H9 (cell line): ENCODE results near the gene C16orf87. TPM values are rescaled to one million over a fixed set of nuclear protein-coding genes. Genes with fewer than 3 reads are reported as not detected.
A peak's percentile ranks its signal among the peaks of the same experiment; 100 is the strongest.

Source experiments
- DNase-seq: peaks from one replicate; pipeline ENCODE4 v3.0.0-alpha.2; 2017
- H2AFZ ChIP-seq: one replicate; pipeline ENCODE4 v1.6.1; 2013; ENCODE audit warnings: mild to moderate bottlenecking, low read length, control low read depth, moderate library complexity
- H2AK5ac ChIP-seq: 2 replicates; pipeline ENCODE4 v1.6.1; 2013; ENCODE audit warnings: low read length, control low read depth, mixed read lengths; ENCODE audit not compliant: insufficient read length
- H2BK120ac ChIP-seq: one replicate; pipeline ENCODE4 v1.6.1; 2013; ENCODE audit warnings: low read depth, mild to moderate bottlenecking, low read length, control low read depth, inconsistent platforms; ENCODE audit not compliant: poor library complexity, severe bottlenecking
- H2BK12ac ChIP-seq: 2 replicates; pipeline ENCODE4 v1.6.1; 2013; ENCODE audit warnings: low read length, control low read depth, mixed read lengths, low read depth; ENCODE audit not compliant: insufficient read length
- H2BK15ac ChIP-seq: 2 replicates; pipeline ENCODE4 v1.6.1; 2013; ENCODE audit warnings: low read depth, low read length, control low read depth
- H2BK20ac ChIP-seq: one replicate; pipeline ENCODE4 v1.6.1; 2013; ENCODE audit warnings: low read depth, mild to moderate bottlenecking, low read length, control low read depth, inconsistent platforms; ENCODE audit not compliant: poor library complexity, severe bottlenecking
- H2BK5ac ChIP-seq: 2 replicates; pipeline ENCODE4 v1.6.1; 2013; ENCODE audit warnings: low read length, control low read depth, mixed read lengths; ENCODE audit not compliant: insufficient read length
- H3K14ac ChIP-seq: 2 replicates; pipeline ENCODE4 v1.6.1; 2013; ENCODE audit warnings: low read length, control low read depth; ENCODE audit not compliant: insufficient read depth
- H3K18ac ChIP-seq: 2 replicates; pipeline ENCODE4 v1.6.1; 2013; ENCODE audit warnings: low read depth, mild to moderate bottlenecking, mixed read lengths, low read length, control low read depth; ENCODE audit not compliant: insufficient read length
- H3K23ac ChIP-seq: 2 replicates; pipeline ENCODE4 v1.6.1; 2013; ENCODE audit warnings: low read length, control low read depth, mixed read lengths, low read depth; ENCODE audit not compliant: insufficient read length
- H3K23me2 ChIP-seq: 2 replicates; pipeline ENCODE4 v1.6.1; 2013; ENCODE audit warnings: low read depth, mild to moderate bottlenecking, mixed read lengths, low read length, control low read depth; ENCODE audit not compliant: insufficient read length, poor library complexity, severe bottlenecking
- H3K27ac ChIP-seq: 2 replicates; pipeline ENCODE4 v1.5.1; 2013; ENCODE audit warnings: low read length, control low read depth, mixed read lengths, low read depth; ENCODE audit not compliant: insufficient read length
- H3K27me3 ChIP-seq: 2 replicates; pipeline ENCODE4 v1.6.1; 2013; ENCODE audit warnings: low read length, control low read depth, inconsistent platforms; ENCODE audit not compliant: insufficient read depth
- H3K4ac ChIP-seq: 2 replicates; pipeline ENCODE4 v1.6.1; 2013; ENCODE audit warnings: low read depth, mild to moderate bottlenecking, control low read depth, inconsistent platforms, low read length, moderate library complexity
- H3K4me1 ChIP-seq: 2 replicates; pipeline ENCODE4 v1.6.1; 2013; ENCODE audit warnings: low read length, control low read depth, inconsistent platforms; ENCODE audit not compliant: insufficient read depth
- H3K4me2 ChIP-seq: 2 replicates; pipeline ENCODE4 v1.6.1; 2013; ENCODE audit warnings: low read length, control low read depth, mixed read lengths; ENCODE audit not compliant: insufficient read length, insufficient read depth
- H3K56ac ChIP-seq: 2 replicates; pipeline ENCODE4 v1.6.1; 2013; ENCODE audit warnings: low read depth, mild to moderate bottlenecking, mixed read lengths, low read length, control low read depth; ENCODE audit not compliant: insufficient read length
- H3K79me1 ChIP-seq: 2 replicates; pipeline ENCODE4 v1.6.1; 2013; ENCODE audit warnings: low read depth, mild to moderate bottlenecking, moderate library complexity, low read length, control low read depth, inconsistent platforms; ENCODE audit not compliant: insufficient read depth, poor library complexity, severe bottlenecking
- H3K79me2 ChIP-seq: 2 replicates; pipeline ENCODE4 v1.6.1; 2013; ENCODE audit warnings: low read length, control low read depth, inconsistent platforms; ENCODE audit not compliant: insufficient read depth
- H3K9ac ChIP-seq: 2 replicates; pipeline ENCODE4 v1.6.1; 2013; ENCODE audit warnings: low read length, control low read depth, mixed read lengths; ENCODE audit not compliant: insufficient read length; ENCODE audit errors: extremely low read depth
- H3K9me3 ChIP-seq: one replicate; pipeline ENCODE4 v1.6.1; 2013; ENCODE audit warnings: low read depth, low read length, inconsistent platforms; ENCODE audit not compliant: control insufficient read depth
- H3T11ph ChIP-seq: one replicate; pipeline ENCODE4 v1.6.1; 2013; ENCODE audit warnings: mild to moderate bottlenecking, low read length, control low read depth, inconsistent platforms
- H4K20me1 ChIP-seq: one replicate; pipeline ENCODE4 v1.6.1; 2013; ENCODE audit not compliant: control insufficient read depth, insufficient read length, insufficient read depth
- H4K5ac ChIP-seq: 2 replicates; pipeline ENCODE4 v1.6.1; 2013; ENCODE audit warnings: low read depth, mild to moderate bottlenecking, mixed read lengths, low read length, control low read depth; ENCODE audit not compliant: insufficient read length
- H4K8ac ChIP-seq: replicated peaks from 2 replicates; pipeline ENCODE4 v1.6.1; 2013; ENCODE audit warnings: low read length, control low read depth, mixed read lengths, low read depth; ENCODE audit not compliant: insufficient read length
- H4K91ac ChIP-seq: 2 replicates; pipeline ENCODE4 v1.6.1; 2013; ENCODE audit warnings: low read depth, mild to moderate bottlenecking, moderate library complexity, mixed read lengths, low read length, control low read depth; ENCODE audit not compliant: insufficient read length
- H3K27ac Mint-ChIP-seq, 3 experiments: 2 replicates in 2 of 3; 3 replicates in 1 of 3; pipeline ENCODE4 v1.8.0; 2020 to 2021; ENCODE audit warnings: mixed read lengths in 3 of 3, mild to moderate bottlenecking in 1 of 3, moderate library complexity in 1 of 3
- H3K27me3 Mint-ChIP-seq: 2 replicates; pipeline ENCODE4 v1.8.0; 2021; ENCODE audit warnings: low read depth, mild to moderate bottlenecking, moderate library complexity, mixed read lengths
- H3K36me3 Mint-ChIP-seq, 3 experiments: 2 replicates in 2 of 3; 3 replicates in 1 of 3; pipeline ENCODE4 v1.8.0; 2020 to 2021; ENCODE audit warnings: low read depth in 3 of 3, mixed read lengths in 3 of 3; ENCODE audit not compliant: insufficient read depth in 1 of 3
- H3K4me1 Mint-ChIP-seq, 2 experiments: 2 replicates each; pipeline ENCODE4 v1.8.0; 2020; ENCODE audit warnings: mixed read lengths in 2 of 2
- H3K4me3 Mint-ChIP-seq, 2 experiments: 2 replicates in 1 of 2; 3 replicates in 1 of 2; pipeline ENCODE4 v1.8.0; 2020 to 2021; ENCODE audit warnings: mild to moderate bottlenecking in 2 of 2, mixed read lengths in 2 of 2, moderate library complexity in 1 of 2
- H3K9me3 Mint-ChIP-seq, 2 experiments: 2 replicates in 1 of 2; 3 replicates in 1 of 2; pipeline ENCODE4 v1.8.0; 2020; ENCODE audit warnings: mild to moderate bottlenecking in 2 of 2, mixed read lengths in 2 of 2, moderate library complexity in 1 of 2
- WGBS: extraction: QIAGEN DNeasy Blood & Tissue Kit; methylation state at CpG from one replicate; pipeline ENCODE4 v1.1.7; 2013; ENCODE audit warnings: missing lambda C conversion rate, low lambda C conversion rate, mixed read lengths; ENCODE audit not compliant: insufficient read length; ENCODE audit errors: extremely low coverage; 5-methylcytosine and 5-hydroxymethylcytosine counted together
- total RNA-seq: library from RNA; stranded (reverse); gene quantifications from 2 replicates; pipeline ENCODE4 v1.2.1, GENCODE V29; 2021
- TF ChIP-seq, protein P1 (sequence below): fragments of 200-600 bp; sonication (generic); conservative IDR thresholded peaks from 3 replicates; pipeline ENCODE4 v1.8.0; 2021; ENCODE audit warnings: antibody characterized with exemption, mild to moderate bottlenecking

The C16orf87 gene
- total RNA-seq, 1 experiment from 2014 or later: 16.7 TPM

GRCh38 chr16:46812781-46813540 is 18.0 kb downstream of the C16orf87 start:
- Histone ChIP-seq H3K79me2 (peaks cover 12% of the 10 kb centered on the region; the same call in 1 of the 2 replicates), H3K4me1 (no peaks in the 10 kb centered on the region), H3K4ac (no peak overlapping the region), H3K4me2 (no peak overlapping the region), H2BK12ac (no peak overlapping the region), H2BK120ac (no peak overlapping the region), H2AFZ (no peak overlapping the region), H3K9me3 (no peaks in the 10 kb centered on the region), H3K56ac (no peak overlapping the region), H3K27me3 (no peaks in the 10 kb centered on the region), H3K14ac (no peak overlapping the region), H2BK15ac (no peak overlapping the region), H2BK20ac (no peak overlapping the region), H3K18ac (no peak overlapping the region), H3K23me2 (no peaks in the 10 kb centered on the region), H3K9ac (no peak overlapping the region), H3K27ac (no peak overlapping the region), H3K79me1 (no peaks in the 10 kb centered on the region), H4K20me1 (no peaks in the 10 kb centered on the region), H4K5ac (no peak overlapping the region), H4K91ac (no peak overlapping the region), H4K8ac (no peak overlapping the region), H3K23ac (no peak overlapping the region), H2BK5ac (no peak overlapping the region), H3T11ph (no peak overlapping the region), H2AK5ac (no peak overlapping the region)
- DNase-seq: no peak
- Mint-ChIP-seq H3K27ac (peak overlapping the region in 1 of 3 experiments; percentile 4; a peak in 1 of 7 replicates), H3K36me3 (peaks cover 6 to 20% (median 10%) of the 10 kb centered on the region in 3 experiments; a peak in 6 of 7 replicates), H3K4me3 (no peak overlapping the region), H3K9me3 (peaks cover 0 to 6% of the 10 kb centered on the region in 2 experiments; a peak in 2 of 5 replicates), H3K4me1 (peaks cover 3 to 6% of the 10 kb centered on the region in 2 experiments; a peak in 2 of 4 replicates), H3K27me3 (no peaks in the 10 kb centered on the region)
- TF ChIP-seq, protein P1, sequence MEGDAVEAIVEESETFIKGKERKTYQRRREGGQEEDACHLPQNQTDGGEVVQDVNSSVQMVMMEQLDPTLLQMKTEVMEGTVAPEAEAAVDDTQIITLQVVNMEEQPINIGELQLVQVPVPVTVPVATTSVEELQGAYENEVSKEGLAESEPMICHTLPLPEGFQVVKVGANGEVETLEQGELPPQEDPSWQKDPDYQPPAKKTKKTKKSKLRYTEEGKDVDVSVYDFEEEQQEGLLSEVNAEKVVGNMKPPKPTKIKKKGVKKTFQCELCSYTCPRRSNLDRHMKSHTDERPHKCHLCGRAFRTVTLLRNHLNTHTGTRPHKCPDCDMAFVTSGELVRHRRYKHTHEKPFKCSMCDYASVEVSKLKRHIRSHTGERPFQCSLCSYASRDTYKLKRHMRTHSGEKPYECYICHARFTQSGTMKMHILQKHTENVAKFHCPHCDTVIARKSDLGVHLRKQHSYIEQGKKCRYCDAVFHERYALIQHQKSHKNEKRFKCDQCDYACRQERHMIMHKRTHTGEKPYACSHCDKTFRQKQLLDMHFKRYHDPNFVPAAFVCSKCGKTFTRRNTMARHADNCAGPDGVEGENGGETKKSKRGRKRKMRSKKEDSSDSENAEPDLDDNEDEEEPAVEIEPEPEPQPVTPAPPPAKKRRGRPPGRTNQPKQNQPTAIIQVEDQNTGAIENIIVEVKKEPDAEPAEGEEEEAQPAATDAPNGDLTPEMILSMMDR: no peak
- no CpG with 5 or more reads among the region's 6 CpGs for WGBS
